ENCODE data around the gene TAF5L. TPM values are rescaled to one million over a fixed set of nuclear protein-coding genes. Genes with fewer than 3 reads are reported as not detected.

The TAF5L gene
- total RNA-seq, 1 donor from 2014 or later: 18.4 TPM

- H3K36me3 ChIP-seq (ENCODE audit: control insufficient read depth, insufficient read depth, low read length): peaks cover 15% of the 10 kb centered on the region
- FAIRE-seq: no peak
- TF ChIP-seq CTCF (IDR thresholded peaks at IDR 0.05; ENCODE audit: insufficient read depth, low read length, severe bottlenecking): no peak
- H3K27me3 ChIP-seq (ENCODE audit: control insufficient read depth, insufficient read depth, low read length): no peaks in the 10 kb centered on the region
- no peak overlapping the region for H3K4me3 ChIP-seq (ENCODE audit: low read depth, low read length)
- no peak for DNase-seq (ENCODE audit: low read depth)
Measured at GRCh38 chr1:229642376-229642775, 16.5 kb upstream of the TAF5L start.

DNA sequence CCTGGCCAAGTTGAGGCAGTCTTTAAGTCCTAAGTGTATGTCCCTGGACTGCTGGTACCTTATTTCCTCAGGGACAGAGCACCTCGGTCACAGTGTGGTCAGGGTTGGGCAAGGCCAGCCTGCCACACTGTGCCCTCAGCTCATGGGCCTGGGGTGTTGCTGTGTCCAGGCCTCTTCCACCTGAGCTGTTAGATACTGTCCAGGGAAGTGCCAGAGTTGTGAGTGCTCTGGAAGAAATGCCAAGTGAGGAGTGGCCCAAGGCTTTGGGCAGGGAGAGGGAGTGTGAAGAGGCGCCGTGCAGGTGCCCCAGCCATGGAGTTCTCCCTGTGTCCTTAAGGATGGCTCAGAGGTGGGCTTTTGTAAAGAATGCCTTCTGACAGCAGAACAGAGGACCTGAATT is 15.4 kb upstream of the TAF5L start:
- H3K36me3 ChIP-seq (ENCODE audit: control insufficient read depth, insufficient read depth, low read length): peaks cover 19% of the 10 kb centered on the region
- H3K27me3 ChIP-seq (ENCODE audit: control insufficient read depth, insufficient read depth, low read length): no peaks in the 10 kb centered on the region
- FAIRE-seq (no peak), DNase-seq (ENCODE audit: low read depth) (no peak)
- no peak overlapping the region for H3K4me3 ChIP-seq (ENCODE audit: low read depth, low read length)
- TF ChIP-seq CTCF (IDR thresholded peaks at IDR 0.05; ENCODE audit: insufficient read depth, low read length, severe bottlenecking): no peak

DNA sequence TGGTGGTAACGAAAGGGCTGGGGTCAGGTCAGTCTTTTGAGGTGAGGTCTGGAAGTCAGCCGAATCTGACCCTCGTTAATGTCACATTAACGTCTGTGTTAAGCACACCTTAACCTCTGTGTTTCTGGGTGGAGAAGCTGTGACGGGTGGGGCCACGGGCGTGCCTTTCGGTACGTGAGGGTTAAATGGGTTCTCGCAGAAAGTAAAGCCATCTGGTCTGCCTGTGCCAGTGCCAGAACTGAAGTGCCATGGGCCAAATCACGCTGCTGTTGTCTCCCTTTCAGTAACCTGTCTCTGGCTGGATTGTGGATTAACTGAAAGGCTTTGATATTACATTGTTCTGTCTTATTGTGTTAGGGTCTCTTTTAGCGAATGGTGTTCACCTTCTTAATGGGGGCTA is 14.5 kb upstream of the TAF5L start:
- FAIRE-seq (no peak), DNase-seq (ENCODE audit: low read depth) (no peak)
- no peaks in the 10 kb centered on the region for H3K27me3 ChIP-seq (ENCODE audit: control insufficient read depth, insufficient read depth, low read length)

DNA sequence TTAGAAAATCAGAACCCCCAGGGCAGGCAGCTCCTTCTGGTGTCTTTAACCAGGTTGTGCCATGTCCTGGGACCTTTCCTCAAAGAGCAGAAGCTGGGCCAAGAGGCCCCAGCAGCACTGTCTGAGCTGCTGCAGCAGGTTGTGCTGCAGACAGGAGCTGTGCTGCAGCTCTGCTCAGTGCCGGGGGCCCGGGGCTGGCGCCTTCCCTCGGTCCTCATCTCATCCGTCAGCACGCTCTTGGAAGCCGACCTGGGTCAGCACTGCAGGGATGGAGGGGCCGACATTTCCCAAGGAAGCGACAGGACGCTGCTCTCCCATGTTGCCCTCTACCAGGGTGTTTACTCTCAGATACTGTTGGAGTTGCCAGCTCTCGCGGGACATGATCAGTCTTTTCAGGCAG is 11.8 kb upstream of the TAF5L start:
- Histone ChIP-seq H3K36me3 (ENCODE audit: control insufficient read depth, insufficient read depth, low read length) (peaks cover 20% of the 10 kb centered on the region), H3K4me3 (ENCODE audit: low read depth, low read length) (no peak overlapping the region)
- DNase-seq (ENCODE audit: low read depth): no peak

More for the DNA sequence above, 14.5 kb upstream of the TAF5L start:
- Histone ChIP-seq H3K36me3 (ENCODE audit: control insufficient read depth, insufficient read depth, low read length) (peaks cover 23% of the 10 kb centered on the region), H3K4me3 (ENCODE audit: low read depth, low read length) (no peak overlapping the region)
- no peak for TF ChIP-seq CTCF (IDR thresholded peaks at IDR 0.05; ENCODE audit: insufficient read depth, low read length, severe bottlenecking)

GRCh38 chr1:229636042-229636441 is 10.1 kb upstream of the TAF5L start:
- DNase-seq (ENCODE audit: low read depth): no peak
- no peaks in the 10 kb centered on the region for H3K27me3 ChIP-seq (ENCODE audit: control insufficient read depth, insufficient read depth, low read length)
- H3K4me3 ChIP-seq (ENCODE audit: low read depth, low read length): no peak overlapping the region
- FAIRE-seq: no peak
- peaks cover 20% of the 10 kb centered on the region for H3K36me3 ChIP-seq (ENCODE audit: control insufficient read depth, insufficient read depth, low read length)
- TF ChIP-seq CTCF (IDR thresholded peaks at IDR 0.05; ENCODE audit: insufficient read depth, low read length, severe bottlenecking): no peak

More for the DNA sequence above, 11.8 kb upstream of the TAF5L start:
- no peaks in the 10 kb centered on the region for H3K27me3 ChIP-seq (ENCODE audit: control insufficient read depth, insufficient read depth, low read length)
- TF ChIP-seq CTCF (IDR thresholded peaks at IDR 0.05; ENCODE audit: insufficient read depth, low read length, severe bottlenecking): no peak
- FAIRE-seq: no peak

DNA sequence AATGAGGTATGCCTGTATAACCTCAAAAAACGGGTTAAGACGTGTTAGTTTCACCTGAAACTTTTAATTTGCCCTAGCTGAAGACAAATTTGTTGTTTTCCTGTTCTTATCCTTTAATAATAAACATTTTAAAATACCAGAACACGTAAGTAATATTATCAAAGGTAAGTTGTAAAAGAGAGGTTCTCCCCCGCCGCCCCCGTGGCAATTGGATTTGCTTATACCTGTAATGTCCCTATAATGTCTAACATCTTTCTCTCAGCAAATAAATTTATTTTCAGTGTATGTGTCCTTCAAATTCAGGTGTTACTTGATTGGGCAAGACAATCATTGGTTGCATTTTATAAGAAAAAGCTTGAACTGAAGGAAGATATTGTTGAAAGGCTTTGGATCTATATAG is 6.0 kb upstream of the TAF5L start:
- no peak for FAIRE-seq
- Histone ChIP-seq H3K36me3 (ENCODE audit: control insufficient read depth, insufficient read depth, low read length) (peaks cover 18% of the 10 kb centered on the region), H3K4me3 (ENCODE audit: low read depth, low read length) (no peak overlapping the region), H3K27me3 (ENCODE audit: control insufficient read depth, insufficient read depth, low read length) (no peaks in the 10 kb centered on the region)
- no peak for DNase-seq (ENCODE audit: low read depth)
- TF ChIP-seq CTCF (IDR thresholded peaks at IDR 0.05; ENCODE audit: insufficient read depth, low read length, severe bottlenecking): no peak
